Renal cortex interstitium (tissue), 11 donors: ENCODE measurements around the gene CDH5. TPM values are rescaled to one million over a fixed set of nuclear protein-coding genes. Genes with fewer than 3 reads are reported as not detected.
A peak's percentile ranks its signal among the peaks of the same experiment; 100 is the strongest.

ENCODE experiments used
- DNase-seq, 11 donors: peaks; one replicate each; pipeline ENCODE4 v3.0.0-alpha.2; 2013; ENCODE audit warnings: low read depth in 9 of 11, low spot score in 4 of 11; ENCODE audit errors: extremely low read depth in 1 of 11
- polyA plus RNA-seq, 3 donors: library from polyadenylated mRNA; unstranded; fragments of 120-200 nt; gene quantifications; one replicate each; pipeline ENCODE4 v1.2.1, GENCODE V29; 2013; ENCODE audit not compliant: insufficient read length in 3 of 3

CDH5 gene
- polyA plus RNA-seq, 3 donors, result 55.8 to 66.3 (median 62.2) TPM

GRCh38 chr16:66337463-66338188 is 28.9 kb upstream of the CDH5 start:
- no peak for DNase-seq

DNA sequence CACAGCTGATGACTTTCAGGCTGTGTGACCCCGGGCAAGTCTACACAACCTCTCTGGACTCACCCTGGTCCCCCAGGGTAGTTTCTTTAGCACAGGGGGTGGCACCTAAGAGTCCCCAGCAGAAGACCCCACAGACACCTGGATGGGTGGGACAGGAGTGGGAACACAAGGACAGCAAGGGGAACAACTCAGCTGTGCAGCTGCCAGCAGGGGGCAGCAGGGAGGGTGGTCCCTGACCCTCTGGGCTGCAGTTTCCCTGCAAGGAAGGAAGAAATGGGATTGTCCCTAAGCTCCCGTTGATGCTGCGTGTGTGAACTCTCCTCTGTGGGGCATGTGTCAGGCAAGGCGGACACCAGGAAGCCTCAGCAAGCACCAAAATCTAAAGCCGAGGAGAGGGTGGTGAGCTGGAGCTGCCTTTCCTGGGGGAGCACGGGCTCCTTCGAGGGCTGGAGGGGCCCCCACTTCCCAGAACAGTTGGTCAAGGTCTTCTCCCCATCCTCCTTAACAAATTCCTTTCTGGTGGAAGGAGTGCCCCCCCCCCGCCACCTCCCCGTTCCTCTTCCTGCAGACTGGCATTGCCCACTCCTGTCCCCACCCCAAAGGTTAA is 24.1 kb upstream of the CDH5 start:
- no peak for DNase-seq

DNA sequence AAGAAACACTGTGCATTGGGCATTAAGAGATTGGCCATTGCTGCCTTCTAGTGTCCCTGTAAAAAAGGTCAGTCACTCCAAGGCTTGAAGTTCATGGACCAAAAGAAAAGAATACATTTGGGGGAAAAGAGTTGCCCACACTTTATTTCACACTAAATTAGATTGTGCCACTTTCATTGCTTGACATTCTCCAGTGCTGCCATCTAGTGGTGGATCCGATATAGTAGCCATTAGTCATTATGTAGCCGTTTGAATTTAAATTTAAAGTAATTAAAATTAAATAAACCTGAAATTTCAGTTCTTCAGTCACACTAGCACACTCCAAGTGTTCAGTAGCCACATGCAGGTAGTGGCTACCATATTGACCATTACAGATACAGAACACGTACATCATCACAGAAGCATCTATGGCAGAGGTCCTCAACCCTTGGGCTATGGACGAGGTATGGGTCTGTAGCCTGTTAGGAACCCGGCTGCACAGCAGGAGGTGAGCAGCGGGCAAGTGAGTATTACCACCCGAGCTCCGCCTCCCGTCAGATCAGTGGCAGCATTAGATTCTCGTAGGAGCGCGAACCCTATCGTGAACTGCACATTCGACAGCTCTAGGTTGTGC is 21.9 kb upstream of the CDH5 start:
- DNase-seq, result no peak

GRCh38 chr16:66346221-66346620 is 20.3 kb upstream of the CDH5 start:
- DNase-seq, result no peak

DNA sequence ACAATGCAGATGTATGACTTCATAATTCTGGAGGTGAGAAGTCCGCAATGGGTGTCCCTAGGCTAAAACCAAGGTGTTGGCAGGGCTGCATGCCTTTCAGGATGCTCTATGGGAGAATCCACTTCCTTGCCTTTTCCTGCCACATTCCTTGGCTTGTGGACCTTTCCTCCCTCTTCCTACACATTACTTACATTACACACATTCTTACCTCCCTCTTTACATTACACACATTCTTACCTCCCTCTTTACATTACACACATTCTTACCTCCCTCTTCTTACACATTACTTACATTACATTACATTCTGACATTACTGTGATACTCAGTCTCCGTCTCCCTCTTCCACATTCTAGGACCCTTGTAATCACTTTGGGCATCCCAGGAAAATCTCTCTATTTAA is 14.2 kb upstream of the CDH5 start:
- no peak for DNase-seq

- DNase-seq, result no peak
Observed at GRCh38 chr16:66353055-66353454, 13.4 kb upstream of the CDH5 start.

GRCh38 chr16:66354034-66354909 is 12.2 kb upstream of the CDH5 start:
- no peak for DNase-seq

DNA sequence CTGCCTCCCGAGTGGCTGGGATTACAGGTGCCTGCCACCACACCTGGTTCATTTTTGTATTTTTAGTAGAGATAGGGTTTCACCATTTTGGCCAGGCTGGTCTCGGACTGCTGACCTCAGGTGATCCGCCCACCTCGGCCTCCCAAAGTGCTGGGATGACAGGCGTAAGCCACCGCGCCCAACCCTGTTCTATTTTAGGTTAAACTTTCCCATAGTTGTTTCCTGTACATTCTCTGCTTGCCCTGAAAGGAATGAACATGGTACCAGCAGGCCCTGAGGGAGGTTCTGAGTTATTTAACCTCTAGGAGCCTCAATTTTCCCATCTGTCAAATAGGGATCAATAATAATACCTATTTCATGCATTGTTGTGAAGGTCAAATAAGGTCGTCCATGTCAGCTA is 11.0 kb upstream of the CDH5 start:
- DNase-seq, result no peak

- DNase-seq, result peak; percentile 62 to 86 (median 74)
Observed at GRCh38 chr16:66357523-66357928, 9.0 kb upstream of the CDH5 start.

- no peak for DNase-seq
Observed at GRCh38 chr16:66358231-66358630, 8.3 kb upstream of the CDH5 start.

GRCh38 chr16:66359012-66359411 is 7.5 kb upstream of the CDH5 start:
- DNase-seq, result no peak

- DNase-seq, result no peak
Observed at GRCh38 chr16:66359811-66360608, 6.5 kb upstream of the CDH5 start.

GRCh38 chr16:66360624-66361324 is 5.7 kb upstream of the CDH5 start:
- peak in 1 of 11 donors; percentile 18 for DNase-seq

- DNase-seq, result no peak
Observed at GRCh38 chr16:66361604-66362135, 4.8 kb upstream of the CDH5 start.

DNA sequence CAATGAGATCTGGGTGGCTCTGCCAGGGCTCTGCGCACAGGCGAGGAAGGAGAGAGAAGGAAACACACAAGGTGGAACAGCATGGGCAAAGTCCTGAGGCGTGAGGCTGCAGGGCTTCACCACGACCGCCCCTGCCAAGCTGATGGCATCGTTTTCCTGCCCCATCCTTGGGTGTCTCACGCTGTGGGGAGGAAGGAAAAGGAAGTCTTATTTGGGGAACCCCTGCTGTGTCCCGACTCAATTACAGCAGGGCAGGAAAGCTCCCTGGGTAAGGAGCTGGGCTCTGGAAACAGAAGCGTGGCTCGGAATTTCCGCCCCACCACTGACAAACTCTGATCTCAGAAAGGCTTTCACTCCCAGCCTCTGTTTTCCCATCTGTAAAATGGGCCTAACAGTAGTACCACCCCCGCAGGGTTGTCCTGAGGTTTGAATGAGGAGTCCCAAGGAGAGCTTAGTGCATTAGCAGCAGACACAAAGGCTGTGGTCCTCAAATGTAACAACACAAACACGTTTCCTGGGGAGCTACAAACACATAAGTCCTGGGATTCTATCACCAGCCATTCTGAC is 3.2 kb upstream of the CDH5 start:
- no peak for DNase-seq

- peak in 2 of 11 donors; percentile 48 to 57 for DNase-seq
Observed at GRCh38 chr16:66364117-66364958, 2.2 kb upstream of the CDH5 start.

- no peak for DNase-seq
Observed at GRCh38 chr16:66364959-66365306, 1.6 kb upstream of the CDH5 start.
